ENCODE data around the gene RSL24D1.

RSL24D1 gene

DNA sequence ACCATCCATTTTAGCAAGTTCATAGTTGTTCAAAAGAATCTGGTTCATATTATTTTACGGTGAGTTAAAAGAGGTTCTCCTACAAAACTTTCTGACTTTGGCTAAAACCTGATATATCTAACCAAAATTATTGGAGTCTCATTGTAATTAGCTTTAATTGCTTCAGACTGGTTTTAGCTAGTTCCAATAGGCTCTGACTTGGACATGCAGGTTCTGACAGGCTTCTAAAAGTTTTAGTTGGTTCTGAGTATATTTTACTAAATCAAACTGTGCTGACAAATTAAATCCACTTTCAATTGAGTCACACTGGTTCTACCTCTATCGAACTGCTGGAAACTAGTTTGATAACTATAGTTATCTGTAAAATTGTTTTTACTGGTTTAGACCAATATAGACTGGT lies 42.1 kb upstream of the RSL24D1 start:
- no peak overlapping the region for H3K4me3 ChIP-seq (ENCODE audit: low read length)
- TF ChIP-seq, protein P1, sequence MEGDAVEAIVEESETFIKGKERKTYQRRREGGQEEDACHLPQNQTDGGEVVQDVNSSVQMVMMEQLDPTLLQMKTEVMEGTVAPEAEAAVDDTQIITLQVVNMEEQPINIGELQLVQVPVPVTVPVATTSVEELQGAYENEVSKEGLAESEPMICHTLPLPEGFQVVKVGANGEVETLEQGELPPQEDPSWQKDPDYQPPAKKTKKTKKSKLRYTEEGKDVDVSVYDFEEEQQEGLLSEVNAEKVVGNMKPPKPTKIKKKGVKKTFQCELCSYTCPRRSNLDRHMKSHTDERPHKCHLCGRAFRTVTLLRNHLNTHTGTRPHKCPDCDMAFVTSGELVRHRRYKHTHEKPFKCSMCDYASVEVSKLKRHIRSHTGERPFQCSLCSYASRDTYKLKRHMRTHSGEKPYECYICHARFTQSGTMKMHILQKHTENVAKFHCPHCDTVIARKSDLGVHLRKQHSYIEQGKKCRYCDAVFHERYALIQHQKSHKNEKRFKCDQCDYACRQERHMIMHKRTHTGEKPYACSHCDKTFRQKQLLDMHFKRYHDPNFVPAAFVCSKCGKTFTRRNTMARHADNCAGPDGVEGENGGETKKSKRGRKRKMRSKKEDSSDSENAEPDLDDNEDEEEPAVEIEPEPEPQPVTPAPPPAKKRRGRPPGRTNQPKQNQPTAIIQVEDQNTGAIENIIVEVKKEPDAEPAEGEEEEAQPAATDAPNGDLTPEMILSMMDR (conservative IDR thresholded peaks at IDR 0.05; ENCODE audit: low read length), result no peak
- DNase-seq (ENCODE audit: low read depth), result no peak

GRCh38 chr15:55237219-55238130 lies 40.7 kb upstream of the RSL24D1 start:
- TF ChIP-seq, protein P1 (conservative IDR thresholded peaks at IDR 0.05; ENCODE audit: low read length), result no peak

GRCh38 chr15:55235546-55236036 lies 38.9 kb upstream of the RSL24D1 start:
- no peak overlapping the region for H3K4me3 ChIP-seq (ENCODE audit: low read length)
- TF ChIP-seq, protein P1 (conservative IDR thresholded peaks at IDR 0.05; ENCODE audit: low read length), result no peak
- no peak for DNase-seq (ENCODE audit: low read depth)

More at GRCh38 chr15:55237219-55238130, 40.7 kb upstream of the RSL24D1 start:
- no peak overlapping the region for H3K4me3 ChIP-seq (ENCODE audit: low read length)
- no peak for DNase-seq (ENCODE audit: low read depth)

DNA sequence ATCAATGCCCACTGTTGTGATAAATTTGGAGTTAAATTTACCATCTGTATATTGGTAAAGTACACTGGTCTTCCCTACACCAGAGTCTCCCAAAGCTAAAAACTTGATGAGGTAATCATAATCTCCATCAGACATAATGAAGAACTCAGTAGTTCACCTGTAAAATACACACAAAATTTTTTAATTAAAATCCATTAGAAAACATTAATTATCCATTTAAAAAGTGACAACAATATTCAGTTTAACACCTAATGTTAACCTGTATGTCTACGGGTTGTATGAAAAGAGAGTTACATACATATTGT lies 38.0 kb upstream of the RSL24D1 start:
- no peak overlapping the region for H3K4me3 ChIP-seq (ENCODE audit: low read length)
- no peak for DNase-seq (ENCODE audit: low read depth)
- TF ChIP-seq, protein P1 (conservative IDR thresholded peaks at IDR 0.05; ENCODE audit: low read length), result no peak

- no peak overlapping the region for H3K4me3 ChIP-seq (ENCODE audit: low read length)
Observed at GRCh38 chr15:55234104-55234799, 37.5 kb upstream of the RSL24D1 start.

GRCh38 chr15:55231455-55231854 lies 34.7 kb upstream of the RSL24D1 start:
- TF ChIP-seq, protein P1 (conservative IDR thresholded peaks at IDR 0.05; ENCODE audit: low read length), result no peak
- no peak overlapping the region for H3K4me3 ChIP-seq (ENCODE audit: low read length)
- no peak for DNase-seq (ENCODE audit: low read depth)

More at GRCh38 chr15:55234104-55234799, 37.5 kb upstream of the RSL24D1 start:
- no peak for DNase-seq (ENCODE audit: low read depth)
- TF ChIP-seq, protein P1 (conservative IDR thresholded peaks at IDR 0.05; ENCODE audit: low read length), result no peak

Data from AG10803 (cell line).